ENCODE results near the gene SPACDR.
A peak's percentile ranks its signal among the peaks of the same experiment; 100 is the strongest.

The SPACDR gene

DNA sequence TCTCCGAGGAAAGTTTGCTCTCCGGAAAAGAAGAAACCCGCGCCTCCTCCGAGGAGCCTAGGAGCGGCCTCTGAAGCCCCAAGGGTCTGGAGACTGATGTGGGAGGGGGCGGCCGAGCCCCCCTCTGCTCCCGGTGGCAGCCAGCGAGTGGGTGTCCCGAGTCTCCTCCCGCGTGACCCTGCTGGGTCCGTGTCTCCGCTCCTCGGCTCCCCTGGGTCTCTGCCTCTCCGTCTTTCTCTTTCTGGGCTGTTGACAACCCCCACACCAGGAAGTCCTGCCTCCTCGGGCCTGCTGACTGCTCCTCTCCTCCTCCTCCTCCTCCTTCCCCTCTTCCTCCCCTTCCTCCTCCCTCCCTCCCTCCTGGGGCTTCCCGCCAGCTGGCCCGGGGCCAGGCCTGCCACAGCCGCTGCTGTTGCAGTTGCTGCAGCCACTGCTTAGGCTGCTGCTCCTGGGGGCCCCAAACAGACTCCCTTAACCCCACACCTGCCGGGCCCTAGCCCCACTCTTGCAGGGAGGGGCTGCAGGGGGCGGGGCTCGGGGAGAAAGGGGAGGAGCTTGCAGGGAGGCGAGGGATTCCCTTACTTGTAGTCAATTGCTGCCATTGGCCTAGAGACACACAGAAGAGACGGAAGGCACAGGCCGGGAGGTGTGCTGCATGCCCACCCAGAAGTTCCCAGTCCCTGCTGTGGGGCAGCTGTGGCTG is 15.0 kb upstream of the SPACDR start, which contains the start of gene TSC22D4:
TSC22D4 (minus strand) TSS at position 257 of the 703 bp plus-strand sequence. CDS start 1,176 bp downstream, outside the sequence.
- Histone ChIP-seq H3K27me3 (ENCODE audit: low read depth, low read length) (no peaks in the 10 kb centered on the region; the same call in 1 of the 2 replicates), H3K79me2 (ENCODE audit: low read length) (peaks cover 26% of the 10 kb centered on the region), H3K4me1 (ENCODE audit: low read length) (peaks cover 39% of the 10 kb centered on the region), H3K36me3 (replicated peaks; ENCODE audit: low read depth, low read length) (peaks cover 12% of the 10 kb centered on the region), H3K27ac (ENCODE audit: low read length) (peak within 1 kb of the TSS; percentile 74), H3K4me3 (ENCODE audit: low read length) (peak within 1 kb of the TSS; percentile 95), H3K9me3 (ENCODE audit: insufficient read depth, low read length) (no peaks in the 10 kb centered on the region), H3K9ac (ENCODE audit: low read length) (peak within 1 kb of the TSS; percentile 82), H2AFZ (ENCODE audit: low read depth, low read length) (peak within 1 kb of the TSS; percentile 77), H3K4me2 (ENCODE audit: low read length) (peak within 1 kb of the TSS; percentile 90), H4K20me1 (ENCODE audit: insufficient read depth, low read length) (peaks cover 25% of the 10 kb centered on the region)
- TF ChIP-seq EZH2phosphoT487 (IDR thresholded peaks at IDR 0.05; ENCODE audit: low read depth) = no peak
- TF ChIP-seq, protein P1, sequence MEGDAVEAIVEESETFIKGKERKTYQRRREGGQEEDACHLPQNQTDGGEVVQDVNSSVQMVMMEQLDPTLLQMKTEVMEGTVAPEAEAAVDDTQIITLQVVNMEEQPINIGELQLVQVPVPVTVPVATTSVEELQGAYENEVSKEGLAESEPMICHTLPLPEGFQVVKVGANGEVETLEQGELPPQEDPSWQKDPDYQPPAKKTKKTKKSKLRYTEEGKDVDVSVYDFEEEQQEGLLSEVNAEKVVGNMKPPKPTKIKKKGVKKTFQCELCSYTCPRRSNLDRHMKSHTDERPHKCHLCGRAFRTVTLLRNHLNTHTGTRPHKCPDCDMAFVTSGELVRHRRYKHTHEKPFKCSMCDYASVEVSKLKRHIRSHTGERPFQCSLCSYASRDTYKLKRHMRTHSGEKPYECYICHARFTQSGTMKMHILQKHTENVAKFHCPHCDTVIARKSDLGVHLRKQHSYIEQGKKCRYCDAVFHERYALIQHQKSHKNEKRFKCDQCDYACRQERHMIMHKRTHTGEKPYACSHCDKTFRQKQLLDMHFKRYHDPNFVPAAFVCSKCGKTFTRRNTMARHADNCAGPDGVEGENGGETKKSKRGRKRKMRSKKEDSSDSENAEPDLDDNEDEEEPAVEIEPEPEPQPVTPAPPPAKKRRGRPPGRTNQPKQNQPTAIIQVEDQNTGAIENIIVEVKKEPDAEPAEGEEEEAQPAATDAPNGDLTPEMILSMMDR (IDR thresholded peaks at IDR 0.05; ENCODE audit: low read depth, low read length) = no peak

DNA sequence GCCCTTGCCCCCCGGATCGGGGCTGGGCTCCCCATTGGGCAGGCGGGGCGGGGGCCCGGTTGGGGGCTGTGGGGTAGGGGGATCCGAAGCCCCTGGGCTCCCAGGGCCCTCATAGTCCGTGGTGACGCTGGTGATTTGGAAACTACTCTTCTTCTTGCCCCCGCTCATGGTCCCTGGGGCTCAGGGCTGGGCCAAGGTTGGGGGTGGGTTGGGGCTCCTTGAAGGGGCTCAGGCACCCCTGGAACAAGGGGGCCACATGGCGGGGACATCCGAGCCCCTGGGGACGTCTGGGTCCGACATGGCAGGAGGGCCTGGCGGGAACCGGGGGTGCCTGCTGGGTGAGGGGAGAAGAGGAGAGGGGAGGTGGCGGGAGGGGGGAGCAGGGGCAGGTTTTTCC is 13.8 kb upstream of the SPACDR start:
- Histone ChIP-seq H3K79me2 (ENCODE audit: low read length) (peaks cover 26% of the 10 kb centered on the region), H3K9me3 (ENCODE audit: insufficient read depth, low read length) (no peaks in the 10 kb centered on the region), H3K4me3 (ENCODE audit: low read length) (peak overlapping the region; percentile 95), H3K9ac (ENCODE audit: low read length) (peak overlapping the region; percentile 82), H3K36me3 (replicated peaks; ENCODE audit: low read depth, low read length) (peaks cover 19% of the 10 kb centered on the region), H4K20me1 (ENCODE audit: insufficient read depth, low read length) (peaks cover 30% of the 10 kb centered on the region), H3K4me2 (ENCODE audit: low read length) (peak overlapping the region; percentile 90), H3K27me3 (ENCODE audit: low read depth, low read length) (no peaks in the 10 kb centered on the region), H3K4me1 (ENCODE audit: low read length) (peaks cover 44% of the 10 kb centered on the region), H3K27ac (ENCODE audit: low read length) (peak overlapping the region; percentile 74), H2AFZ (ENCODE audit: low read depth, low read length) (no peak overlapping the region)
- TF ChIP-seq, protein P1 (IDR thresholded peaks at IDR 0.05; ENCODE audit: low read depth, low read length) = no peak
- TF ChIP-seq EZH2phosphoT487 (IDR thresholded peaks at IDR 0.05; ENCODE audit: low read depth) = no peak

DNA sequence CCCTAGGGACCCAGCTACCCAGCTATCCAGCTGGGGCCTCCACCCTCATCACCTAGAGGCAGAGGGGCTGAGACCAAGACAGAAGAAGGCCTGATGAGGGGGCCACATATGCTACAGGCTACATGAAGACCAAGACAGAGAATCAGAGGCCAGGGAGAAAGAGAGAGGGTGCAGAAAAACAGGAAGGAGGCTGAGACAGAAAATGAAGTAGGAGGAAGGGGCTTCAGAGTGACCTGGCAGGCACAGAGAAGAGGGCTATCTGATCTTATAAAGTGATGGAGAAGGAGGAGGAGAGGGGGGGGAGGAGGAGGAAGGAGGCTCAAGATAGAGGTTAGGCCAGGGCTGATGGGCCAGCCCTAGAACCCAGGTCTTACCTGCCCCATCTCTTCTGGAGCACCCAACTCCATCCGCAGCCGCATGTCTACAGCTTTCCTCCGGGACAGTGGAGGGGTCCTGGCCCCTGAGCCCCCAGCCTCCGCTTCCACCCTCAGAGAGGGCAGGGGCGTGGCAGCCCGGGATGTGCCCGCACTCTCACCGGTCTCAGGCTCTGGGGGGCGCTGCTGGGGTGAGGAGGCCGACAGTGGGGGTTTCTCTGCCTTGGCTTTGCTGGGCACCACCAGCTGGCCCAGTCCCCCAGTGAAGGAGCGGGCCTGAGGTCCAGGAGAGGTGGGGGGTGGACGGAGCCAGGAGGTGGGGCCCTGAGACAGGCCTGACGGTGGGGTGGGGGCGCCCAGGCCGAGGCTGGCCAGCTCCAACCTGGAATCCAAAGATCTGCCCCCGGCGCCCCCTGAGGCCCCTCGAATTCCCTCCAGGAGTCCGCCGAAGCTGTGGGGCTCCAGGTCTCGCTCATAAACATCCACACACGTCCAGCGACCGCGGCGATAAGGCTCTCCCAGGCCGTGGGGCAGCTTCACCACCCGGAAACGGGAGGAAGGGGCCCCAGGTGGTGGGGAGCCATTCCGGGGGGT is 13.1 kb upstream of the SPACDR start:
- Histone ChIP-seq H3K27ac (ENCODE audit: low read length) (peak overlapping the region; percentile 74; the same call in 1 of the 2 replicates), H2AFZ (ENCODE audit: low read depth, low read length) (no peak overlapping the region), H3K36me3 (replicated peaks; ENCODE audit: low read depth, low read length) (peaks cover 19% of the 10 kb centered on the region), H3K4me2 (ENCODE audit: low read length) (peak overlapping the region; percentile 90), H4K20me1 (ENCODE audit: insufficient read depth, low read length) (peaks cover 30% of the 10 kb centered on the region), H3K27me3 (ENCODE audit: low read depth, low read length) (no peaks in the 10 kb centered on the region), H3K4me3 (ENCODE audit: low read length) (peak overlapping the region; percentile 95), H3K9ac (ENCODE audit: low read length) (peak overlapping the region; percentile 82), H3K9me3 (ENCODE audit: insufficient read depth, low read length) (no peaks in the 10 kb centered on the region), H3K79me2 (ENCODE audit: low read length) (peaks cover 26% of the 10 kb centered on the region), H3K4me1 (ENCODE audit: low read length) (peaks cover 41% of the 10 kb centered on the region)
- TF ChIP-seq EZH2phosphoT487 (IDR thresholded peaks at IDR 0.05; ENCODE audit: low read depth) = no peak
- TF ChIP-seq, protein P1 (IDR thresholded peaks at IDR 0.05; ENCODE audit: low read depth, low read length) = no peak; the same call in 1 of the 2 replicates

Measured in OCI-LY3 (cell line).